Subcutaneous adipose tissue (tissue), 4 donors: ENCODE data around the gene UBR7. TPM values are rescaled to one million over a fixed set of nuclear protein-coding genes. Genes with fewer than 3 reads are reported as not detected.

Source experiments
- CTCF ChIP-seq: fragments of 450-650 bp; IDR thresholded peaks from one replicate; pipeline ENCODE4 v1.5.1; 2016; ENCODE audit warnings: low read depth, mild to moderate bottlenecking, control low read depth, antibody characterized with exemption, moderate library complexity
- total RNA-seq, 4 donors: library from RNA; depleted of rRNA; stranded (reverse); fragments of >200 nt; gene quantifications; one replicate each; pipeline ENCODE4 v1.1.0, GENCODE V29; 2016

UBR7 gene
- total RNA-seq, 4 donors from 2014 or later: 20.4 to 30.8 (median 25.8) TPM

- no peak for TF ChIP-seq CTCF
Measured at GRCh38 chr14:93200553-93200952, 6.5 kb upstream of the UBR7 start.

- no peak for TF ChIP-seq CTCF
Measured at GRCh38 chr14:93201155-93201704, 5.8 kb upstream of the UBR7 start.

GRCh38 chr14:93207468-93208308, 632 bp downstream of the UBR7 start:
- TF ChIP-seq CTCF: no peak

GRCh38 chr14:93212432-93212831, 5.4 kb downstream of the UBR7 start:
- no peak for TF ChIP-seq CTCF

GRCh38 chr14:93214598-93214997, 7.5 kb downstream of the UBR7 start:
- TF ChIP-seq CTCF: no peak

- TF ChIP-seq CTCF: no peak
Measured at GRCh38 chr14:93219103-93219726, 12.2 kb downstream of the UBR7 start.

- no peak for TF ChIP-seq CTCF
Measured at GRCh38 chr14:93220509-93220908, 13.5 kb downstream of the UBR7 start.
